GM12878 (cell line): ENCODE data around the gene ENDOV.

ENCODE experiments used
- BHLHE40 ChIP-seq, 2 experiments: fragments of 450-650 bp in 1 of 2; IDR thresholded peaks; 2 replicates each; pipeline ENCODE4 v1.6.1; 2011 to 2017; ENCODE audit warnings: low read depth in 2 of 2, borderline replicate concordance in 1 of 2, improper control_type of control experiment in 1 of 2, low read length in 1 of 2, mild to moderate bottlenecking in 1 of 2
- CTCF ChIP-seq, 3 experiments: IDR thresholded peaks in 2 of 3; conservative IDR thresholded peaks in 1 of 3; 2 replicates each; pipeline ENCODE4 v1.5.1; 2011; ENCODE audit warnings: low read depth in 3 of 3, low read length in 3 of 3, mild to moderate bottlenecking in 3 of 3, control low read depth in 2 of 3, moderate library complexity in 2 of 3, inconsistent platforms in 1 of 3, mixed read lengths in 1 of 3; ENCODE audit not compliant: control insufficient read depth in 2 of 3, insufficient read depth in 1 of 3; ENCODE audit errors: extremely low read depth in 1 of 3
- KDM1A ChIP-seq: fragments of 200-600 bp; sonication (generic); IDR thresholded peaks from 2 replicates; pipeline ENCODE4 v1.6.1; 2016; ENCODE audit warnings: borderline replicate concordance
- MAX ChIP-seq: IDR thresholded peaks from 2 replicates; pipeline ENCODE4 v1.6.1; 2012; ENCODE audit warnings: low read depth, low read length, improper control_type of control experiment
- NR2C2 ChIP-seq: IDR thresholded peaks from 2 replicates; pipeline ENCODE4 v1.6.1; 2011; ENCODE audit warnings: borderline replicate concordance, low read depth; ENCODE audit not compliant: control insufficient read depth, insufficient read length
- POLR2A ChIP-seq: IDR thresholded peaks from 2 replicates; pipeline ENCODE4 v1.6.1; 2011; ENCODE audit warnings: low read depth, mild to moderate bottlenecking, low read length
- POLR2AphosphoS5 ChIP-seq: IDR thresholded peaks from 2 replicates; pipeline ENCODE4 v1.6.1; 2011; ENCODE audit warnings: mild to moderate bottlenecking, low read length, inconsistent platforms
- REST ChIP-seq: IDR thresholded peaks from 2 replicates; pipeline ENCODE4 v1.6.1; 2012; ENCODE audit warnings: mild to moderate bottlenecking, low read depth, low read length
- SMARCA5 ChIP-seq: fragments of 450-650 bp; IDR thresholded peaks from 2 replicates; pipeline ENCODE4 v1.6.1; 2017; ENCODE audit warnings: mild to moderate bottlenecking
- TAF1 ChIP-seq: IDR thresholded peaks from 2 replicates; pipeline ENCODE4 v1.6.1; 2011; ENCODE audit warnings: mild to moderate bottlenecking, low read depth, low read length, borderline replicate concordance
- TARDBP ChIP-seq: IDR thresholded peaks from 2 replicates; pipeline ENCODE4 v1.6.1; 2016; ENCODE audit warnings: borderline replicate concordance
- ZNF207 ChIP-seq: fragments of 450-650 bp; IDR thresholded peaks from 2 replicates; pipeline ENCODE4 v1.6.1; 2014; ENCODE audit warnings: antibody characterized with exemption, mild to moderate bottlenecking, borderline replicate concordance
- ZNF274 ChIP-seq: IDR thresholded peaks from one replicate; pipeline ENCODE4 v1.8.0; 2011; ENCODE audit not compliant: insufficient read length, insufficient read depth

GRCh38 chr17:80431246-80432195 lies 16.6 kb downstream of the ENDOV start:
- TF ChIP-seq SMARCA5: no peak
- TF ChIP-seq MAX: no peak
- TF ChIP-seq ZNF207: no peak
- TF ChIP-seq TARDBP: no peak
- TF ChIP-seq KDM1A: no peak
- TF ChIP-seq POLR2AphosphoS5: no peak
- no peak for TF ChIP-seq CTCF (IDR thresholded peaks at IDR 0.05 in 2 of 3, conservative IDR thresholded peaks at IDR 0.05 in 1 of 3; ENCODE audit: control insufficient read depth in 2 of 3, extremely low read depth in 1 of 3, insufficient read depth in 1 of 3, low read depth in 3 of 3, low read length in 3 of 3)
- no peak for TF ChIP-seq NR2C2
- no peak for TF ChIP-seq POLR2A
- no peak for TF ChIP-seq TAF1
- TF ChIP-seq REST: no peak
- no peak for TF ChIP-seq ZNF274
- TF ChIP-seq BHLHE40 (IDR thresholded peaks at IDR 0.05; ENCODE audit: borderline replicate concordance in 1 of 2, low read depth in 2 of 2, low read length in 1 of 2): no peak
